ENCODE results near the gene COL20A1.

GRCh38 chr20:63348828-63349515 lies 56.0 kb downstream of the COL20A1 start:
- TF ChIP-seq POLR2A (IDR thresholded peaks at IDR 0.05) = no peak
- TF ChIP-seq, protein P1, sequence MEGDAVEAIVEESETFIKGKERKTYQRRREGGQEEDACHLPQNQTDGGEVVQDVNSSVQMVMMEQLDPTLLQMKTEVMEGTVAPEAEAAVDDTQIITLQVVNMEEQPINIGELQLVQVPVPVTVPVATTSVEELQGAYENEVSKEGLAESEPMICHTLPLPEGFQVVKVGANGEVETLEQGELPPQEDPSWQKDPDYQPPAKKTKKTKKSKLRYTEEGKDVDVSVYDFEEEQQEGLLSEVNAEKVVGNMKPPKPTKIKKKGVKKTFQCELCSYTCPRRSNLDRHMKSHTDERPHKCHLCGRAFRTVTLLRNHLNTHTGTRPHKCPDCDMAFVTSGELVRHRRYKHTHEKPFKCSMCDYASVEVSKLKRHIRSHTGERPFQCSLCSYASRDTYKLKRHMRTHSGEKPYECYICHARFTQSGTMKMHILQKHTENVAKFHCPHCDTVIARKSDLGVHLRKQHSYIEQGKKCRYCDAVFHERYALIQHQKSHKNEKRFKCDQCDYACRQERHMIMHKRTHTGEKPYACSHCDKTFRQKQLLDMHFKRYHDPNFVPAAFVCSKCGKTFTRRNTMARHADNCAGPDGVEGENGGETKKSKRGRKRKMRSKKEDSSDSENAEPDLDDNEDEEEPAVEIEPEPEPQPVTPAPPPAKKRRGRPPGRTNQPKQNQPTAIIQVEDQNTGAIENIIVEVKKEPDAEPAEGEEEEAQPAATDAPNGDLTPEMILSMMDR (IDR thresholded peaks at IDR 0.05) = no peak
